Measurements from ENCODE around the gene CAMSAP3.
A peak's percentile ranks its signal among the peaks of the same experiment; 100 is the strongest.
"Not testable (repeated sequence)": the region's sequence is repeated elsewhere in the genome, so short reads cannot be mapped to it uniquely, and the experiment has no call there.

The CAMSAP3 gene

DNA sequence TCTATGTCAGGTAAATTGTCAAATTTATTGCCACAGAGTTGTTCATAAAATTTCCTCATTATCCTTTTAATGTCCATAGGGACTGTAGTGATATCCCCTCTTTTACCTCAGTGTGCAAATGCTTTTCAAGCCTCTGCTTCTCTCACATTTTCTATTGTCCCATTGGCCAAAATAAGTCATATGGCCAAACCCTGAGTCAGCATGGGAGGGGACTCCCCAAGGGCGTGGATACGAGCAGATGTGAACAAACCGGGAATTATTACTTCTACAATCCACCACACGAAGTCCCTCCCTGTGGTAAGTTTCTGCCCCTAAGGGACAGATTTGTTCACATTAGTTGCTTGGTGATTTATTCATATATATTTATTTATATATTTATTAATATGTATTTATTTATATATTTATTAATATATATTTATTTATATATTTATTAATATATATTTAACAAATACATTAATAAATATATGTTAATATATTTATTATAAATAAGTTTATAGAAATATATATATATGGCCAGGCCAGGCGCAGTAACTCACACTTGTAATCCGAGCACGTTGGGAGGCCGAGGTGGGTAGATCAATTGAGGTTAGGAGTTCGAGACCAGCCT, 20.1 kb upstream of the CAMSAP3 start:
- no peak for DNase-seq (ENCODE audit: low read depth)

DNA sequence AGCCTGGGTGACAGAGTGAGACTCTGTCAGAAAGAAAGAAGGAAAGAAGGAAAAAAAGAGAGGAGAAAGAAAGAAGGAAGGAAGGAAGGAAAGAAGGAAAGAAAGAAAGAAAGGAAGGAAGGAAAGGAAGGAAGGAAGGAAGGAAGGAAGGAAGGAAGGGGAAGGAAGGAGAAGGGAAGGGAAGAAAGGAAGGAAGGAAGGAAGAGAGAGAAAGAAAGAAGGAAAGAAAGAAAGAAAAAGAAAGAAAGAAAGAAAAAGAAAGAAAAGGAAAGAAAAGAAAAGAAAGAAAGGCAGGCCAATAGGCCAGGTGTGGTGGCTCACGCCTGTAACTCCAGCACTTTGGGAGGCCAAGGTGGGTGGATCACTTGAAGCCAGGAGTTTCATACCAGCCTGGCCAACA, 18.2 kb upstream of the CAMSAP3 start:
- DNase-seq (ENCODE audit: low read depth) = not testable (repeated sequence)

- DNase-seq (ENCODE audit: low read depth) = no peak
Measured at GRCh38 chr19:7578127-7578526, 17.5 kb upstream of the CAMSAP3 start.

GRCh38 chr19:7579182-7579581, 16.5 kb upstream of the CAMSAP3 start:
- DNase-seq (ENCODE audit: low read depth) = no peak

DNA sequence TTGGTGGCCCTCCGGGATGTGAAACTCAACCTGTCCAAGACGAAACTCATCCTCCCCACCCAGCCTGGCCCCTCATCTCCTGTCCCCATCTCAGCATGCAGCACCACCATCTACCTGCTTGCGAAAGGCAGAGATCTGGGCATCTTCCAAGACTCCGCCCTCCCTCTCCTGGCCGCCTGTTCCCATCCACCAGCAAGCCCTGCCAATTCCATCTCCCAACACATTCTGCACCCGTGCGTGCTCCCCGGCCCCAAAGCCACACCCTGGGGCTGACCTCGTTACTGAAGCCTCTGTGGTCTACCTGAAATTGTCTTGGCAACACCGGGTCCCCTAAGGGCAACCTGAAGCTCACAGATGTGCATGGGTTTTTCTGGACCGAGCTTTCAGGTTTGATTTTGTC, 13.2 kb upstream of the CAMSAP3 start:
- DNase-seq (ENCODE audit: low read depth) = no peak

DNA sequence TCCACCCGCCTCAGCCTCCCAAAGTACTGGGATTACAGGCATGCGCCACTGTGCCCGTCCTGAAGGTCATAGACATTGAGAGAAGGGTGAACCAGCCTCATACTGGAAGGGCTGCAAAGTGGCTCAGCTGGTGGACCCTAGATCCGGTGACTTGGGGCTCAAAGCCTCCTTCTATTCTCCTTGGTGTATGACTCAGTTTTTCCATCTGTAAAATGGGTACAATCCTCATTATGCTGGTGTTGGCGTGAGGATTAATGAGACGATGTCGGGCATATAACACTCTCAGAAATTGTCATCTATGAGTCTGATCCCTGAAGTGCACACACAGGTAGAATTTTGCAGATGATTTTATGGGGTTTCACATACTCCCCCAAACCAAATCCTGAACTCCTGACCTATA, 5.8 kb upstream of the CAMSAP3 start:
- no peak for DNase-seq (ENCODE audit: low read depth)

DNA sequence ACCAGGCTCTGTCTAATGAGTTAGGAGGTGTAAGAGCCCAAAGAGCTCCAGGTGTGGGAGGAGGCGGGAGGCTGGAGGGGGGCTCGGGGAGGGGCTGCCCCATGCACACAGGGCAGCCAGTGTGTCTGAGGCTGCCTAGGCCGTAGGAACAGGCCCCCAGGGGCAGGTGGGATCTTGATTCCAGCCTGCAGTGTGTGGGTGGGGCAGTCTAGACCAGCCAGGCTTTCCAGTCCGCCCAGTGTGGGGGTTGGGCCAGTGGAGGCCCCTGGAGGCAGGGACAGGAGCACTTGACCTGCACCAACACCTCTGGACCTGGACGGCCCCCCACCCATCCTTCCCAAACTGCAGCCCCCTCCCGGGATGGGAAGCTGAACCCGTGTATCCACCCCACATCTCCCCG, 5.4 kb upstream of the CAMSAP3 start:
- no peak for DNase-seq (ENCODE audit: low read depth)

GRCh38 chr19:7596211-7596937, 711 bp downstream of the CAMSAP3 start:
- no peak for DNase-seq (ENCODE audit: low read depth)

GRCh38 chr19:7597689-7598088, 2.0 kb downstream of the CAMSAP3 start:
- DNase-seq (ENCODE audit: low read depth) = no peak

GRCh38 chr19:7598180-7598579, 2.5 kb downstream of the CAMSAP3 start:
- DNase-seq (ENCODE audit: low read depth) = no peak

DNA sequence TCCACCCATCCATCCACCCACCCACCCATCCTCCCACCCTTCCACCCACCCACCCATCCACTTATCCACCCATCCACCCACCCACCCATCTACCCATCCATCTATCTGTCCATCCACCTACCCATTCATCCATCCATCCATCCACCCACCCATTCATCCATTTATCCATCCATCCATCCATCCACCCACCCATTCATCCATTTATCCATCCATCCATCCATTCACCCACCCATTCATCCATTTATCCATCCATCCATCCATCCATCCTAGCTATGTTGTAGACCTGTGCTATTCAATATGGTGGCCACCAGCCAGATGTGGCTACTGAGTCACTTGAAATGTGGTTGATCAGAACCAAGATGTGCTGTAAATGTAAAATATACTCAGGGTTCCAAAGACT, 5.1 kb downstream of the CAMSAP3 start:
- no peak for DNase-seq (ENCODE audit: low read depth)

GRCh38 chr19:7602240-7602934, 6.7 kb downstream of the CAMSAP3 start:
- DNase-seq (ENCODE audit: low read depth) = no peak

GRCh38 chr19:7602935-7603497, 7.4 kb downstream of the CAMSAP3 start:
- no peak for DNase-seq (ENCODE audit: low read depth)

DNA sequence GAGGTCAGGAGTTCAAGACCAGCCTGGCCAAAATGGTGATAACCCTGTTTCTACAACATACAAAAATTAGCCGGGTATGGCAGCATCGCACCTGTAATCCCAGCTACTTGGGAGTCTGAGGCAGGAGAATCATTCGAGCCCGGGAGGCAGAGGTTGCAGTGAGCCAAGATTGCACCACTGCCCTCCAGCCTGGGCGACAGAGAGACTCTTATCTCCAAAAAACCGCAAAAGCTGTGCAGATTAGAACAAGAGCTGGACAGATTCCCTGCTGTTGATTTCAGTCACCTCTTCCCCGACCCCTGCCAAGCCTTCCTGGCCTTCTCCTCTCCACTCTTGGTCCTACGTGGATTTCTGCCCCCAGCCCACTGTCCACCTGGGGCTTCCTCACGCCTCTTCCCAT, 8.3 kb downstream of the CAMSAP3 start:
- no peak for DNase-seq (ENCODE audit: low read depth)

GRCh38 chr19:7605490-7606222, 10.0 kb downstream of the CAMSAP3 start:
- peak; percentile 38 for DNase-seq (ENCODE audit: low read depth)

DNA sequence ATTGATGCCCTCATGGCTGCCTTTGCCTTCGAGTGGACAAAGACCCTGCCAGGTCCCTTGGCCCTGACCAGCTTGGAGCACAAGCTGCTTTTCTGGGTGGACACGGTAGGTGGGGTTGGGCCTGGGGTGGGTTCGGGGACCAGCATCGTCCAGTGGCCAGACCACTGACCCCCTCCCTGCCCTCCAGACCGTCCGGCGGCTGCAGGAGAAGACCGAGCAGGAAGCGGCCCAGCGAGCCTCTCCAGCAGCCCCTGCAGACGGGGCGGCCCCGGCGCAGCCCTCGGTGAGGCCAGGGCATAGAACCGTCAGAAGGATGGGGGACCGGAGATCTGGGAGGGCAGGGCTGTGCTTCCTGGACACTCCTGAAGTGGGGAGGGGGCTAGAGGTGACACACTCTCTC, 10.6 kb downstream of the CAMSAP3 start:
- no peak for DNase-seq (ENCODE audit: low read depth)

DNA sequence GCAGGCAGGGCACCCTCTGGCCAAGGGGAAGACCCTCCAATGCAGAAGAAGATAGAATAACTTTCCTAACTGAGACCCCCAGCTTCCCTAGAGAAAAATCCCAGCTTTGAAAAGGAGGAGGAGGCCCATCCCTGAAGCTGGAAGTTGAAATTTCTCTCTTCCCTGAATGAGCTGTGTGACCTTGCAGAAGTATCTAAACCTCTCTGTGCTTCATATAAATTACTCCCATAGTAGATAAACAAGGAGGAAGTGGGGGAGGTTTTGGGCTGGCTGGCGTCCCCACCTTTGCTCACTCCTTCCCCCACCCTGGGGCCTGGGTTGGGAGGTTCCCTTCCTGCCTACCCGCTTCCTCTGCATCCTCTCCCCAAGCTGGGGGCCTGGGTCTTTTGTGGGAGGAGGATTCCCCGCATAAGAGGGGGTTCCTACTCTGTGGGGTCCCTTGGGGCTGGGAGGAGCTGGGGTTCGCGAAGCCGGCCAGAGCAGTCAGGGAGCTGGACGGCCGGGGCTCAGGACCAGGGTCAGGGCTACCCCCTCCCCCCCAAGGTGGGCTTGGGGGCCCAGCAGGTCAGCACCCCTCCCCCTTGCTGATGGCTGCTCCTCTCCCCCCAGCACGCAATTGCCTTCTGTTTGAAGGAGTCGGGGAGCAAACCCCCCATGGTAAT, 11.7 kb downstream of the CAMSAP3 start:
- DNase-seq (ENCODE audit: low read depth) = no peak

DNA sequence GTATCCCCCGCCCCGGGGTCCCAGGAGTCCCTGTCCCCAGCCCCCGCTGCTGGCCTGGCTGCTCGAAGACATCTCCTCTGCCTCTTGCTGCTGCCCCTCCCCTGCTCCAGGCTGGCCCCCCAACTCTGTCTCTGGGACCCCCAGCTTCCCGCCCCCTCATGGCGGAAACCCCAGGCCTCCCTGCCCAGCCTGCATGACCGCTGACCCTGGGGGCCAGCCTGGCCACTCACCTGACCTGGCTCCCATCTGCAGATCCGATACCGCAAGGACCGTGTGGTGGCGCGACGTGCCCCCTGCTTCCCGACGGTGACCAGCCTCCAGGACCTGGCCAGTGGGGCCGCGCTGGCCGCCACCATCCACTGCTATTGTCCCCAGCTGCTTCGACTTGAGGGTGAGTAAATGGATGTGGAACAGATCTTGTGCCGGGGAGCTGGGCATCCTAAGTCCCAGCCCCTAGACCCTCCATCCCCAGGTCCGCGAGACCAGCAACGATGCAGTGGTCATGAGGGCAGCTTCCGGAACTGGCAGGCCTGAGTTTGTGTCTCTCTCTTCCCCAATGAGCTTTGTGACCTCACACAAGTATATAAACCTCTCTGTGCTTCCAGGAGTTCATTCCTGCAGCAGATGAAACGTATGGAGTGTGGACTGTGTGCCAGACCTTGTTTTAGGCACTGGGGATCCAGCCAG, 12.4 kb downstream of the CAMSAP3 start:
- no peak for DNase-seq (ENCODE audit: low read depth)

GRCh38 chr19:7610491-7611240, 15.0 kb downstream of the CAMSAP3 start:
- DNase-seq (ENCODE audit: low read depth) = no peak

GRCh38 chr19:7611541-7612279, 16.0 kb downstream of the CAMSAP3 start:
- DNase-seq (ENCODE audit: low read depth) = no peak

Measured in iris pigment epithelial cell (primary cell).